ENCODE measurements around the gene SLC6A6.
A peak's percentile ranks its signal among the peaks of the same experiment; 100 is the strongest.

Gene SLC6A6

GRCh38 chr3:14433106-14433505 lies 30.7 kb downstream of the SLC6A6 start:
- peaks cover 27% of the 10 kb centered on the region for H3K79me2 ChIP-seq (ENCODE audit: control insufficient read depth, insufficient read depth, low read length)
- H3K79me1 ChIP-seq (ENCODE audit: low read length) = peaks cover 21% of the 10 kb centered on the region
- no peak overlapping the region for H3K56ac ChIP-seq (ENCODE audit: low read length)
- no peaks in the 10 kb centered on the region for H3K36me3 ChIP-seq (ENCODE audit: control insufficient read depth, insufficient read depth, low read length)
- no peak overlapping the region for H2BK120ac ChIP-seq (ENCODE audit: low read depth, low read length)
- no peak overlapping the region for H3K9ac ChIP-seq (ENCODE audit: low read length)
- H3K23ac ChIP-seq (ENCODE audit: low read length) = no peak overlapping the region
- H3K27me3 ChIP-seq (ENCODE audit: insufficient read depth, low read length, poor library complexity) = no peaks in the 10 kb centered on the region
- no peak overlapping the region for H3K4me2 ChIP-seq (ENCODE audit: low read length)
- no peak overlapping the region for H4K8ac ChIP-seq (ENCODE audit: low read depth, low read length)
- H3K4ac ChIP-seq (ENCODE audit: low read depth, low read length) = no peak overlapping the region
- H2AK5ac ChIP-seq (ENCODE audit: low read length) = no peak overlapping the region
- no peak overlapping the region for H3K18ac ChIP-seq (ENCODE audit: low read length)
- no peak overlapping the region for H2BK5ac ChIP-seq (ENCODE audit: low read length)
- H3K27ac ChIP-seq (ENCODE audit: low read depth, low read length) = no peak overlapping the region
- H2BK15ac ChIP-seq (replicated peaks; ENCODE audit: low read depth) = no peak overlapping the region
- H4K5ac ChIP-seq (ENCODE audit: low read length) = no peak overlapping the region
- no peak overlapping the region for H3K4me3 ChIP-seq (ENCODE audit: low read length)
- H3K4me1 ChIP-seq (ENCODE audit: control insufficient read depth, low read depth, low read length) = peaks cover 8% of the 10 kb centered on the region
- no CpG with 5 or more reads among the region's 8 CpGs for WGBS (ENCODE audit: extremely low coverage, insufficient coverage, low lambda C conversion rate)
- DNase-seq = no peak

GRCh38 chr3:14434126-14434497 lies 31.7 kb downstream of the SLC6A6 start:
- no peak overlapping the region for H3K4me2 ChIP-seq (ENCODE audit: low read length)
- H3K27me3 ChIP-seq (ENCODE audit: insufficient read depth, low read length, poor library complexity) = no peaks in the 10 kb centered on the region
- no peak overlapping the region for H2BK5ac ChIP-seq (ENCODE audit: low read length)
- H3K36me3 ChIP-seq (ENCODE audit: control insufficient read depth, insufficient read depth, low read length) = no peaks in the 10 kb centered on the region
- peaks cover 8% of the 10 kb centered on the region for H3K4me1 ChIP-seq (ENCODE audit: control insufficient read depth, low read depth, low read length)
- no peak overlapping the region for H3K4ac ChIP-seq (ENCODE audit: low read depth, low read length)
- no peak overlapping the region for H2BK15ac ChIP-seq (replicated peaks; ENCODE audit: low read depth)
- H4K8ac ChIP-seq (ENCODE audit: low read depth, low read length) = no peak overlapping the region
- no peak overlapping the region for H2AK5ac ChIP-seq (ENCODE audit: low read length)
- WGBS (ENCODE audit: extremely low coverage, insufficient coverage, low lambda C conversion rate) = no CpG with 5 or more reads among the region's 4 CpGs
- no peak overlapping the region for H4K5ac ChIP-seq (ENCODE audit: low read length)
- H3K56ac ChIP-seq (ENCODE audit: low read length) = no peak overlapping the region
- peaks cover 27% of the 10 kb centered on the region for H3K79me1 ChIP-seq (ENCODE audit: low read length)
- H2BK120ac ChIP-seq (ENCODE audit: low read depth, low read length) = no peak overlapping the region
- H3K9ac ChIP-seq (ENCODE audit: low read length) = no peak overlapping the region
- H3K79me2 ChIP-seq (ENCODE audit: control insufficient read depth, insufficient read depth, low read length) = peaks cover 33% of the 10 kb centered on the region
- no peak overlapping the region for H3K23ac ChIP-seq (ENCODE audit: low read length)
- H3K4me3 ChIP-seq (ENCODE audit: low read length) = no peak overlapping the region
- H3K27ac ChIP-seq (ENCODE audit: low read depth, low read length) = no peak overlapping the region
- no peak overlapping the region for H3K18ac ChIP-seq (ENCODE audit: low read length)
- DNase-seq = no peak

GRCh38 chr3:14434498-14435151 lies 32.2 kb downstream of the SLC6A6 start:
- H3K4me3 ChIP-seq (ENCODE audit: low read length) = no peak overlapping the region
- H3K23ac ChIP-seq (ENCODE audit: low read length) = no peak overlapping the region
- H3K4ac ChIP-seq (ENCODE audit: low read depth, low read length) = no peak overlapping the region
- peaks cover 8% of the 10 kb centered on the region for H3K4me1 ChIP-seq (ENCODE audit: control insufficient read depth, low read depth, low read length)
- H2BK15ac ChIP-seq (replicated peaks; ENCODE audit: low read depth) = no peak overlapping the region
- H3K79me1 ChIP-seq (ENCODE audit: low read length) = peaks cover 32% of the 10 kb centered on the region
- no CpG with 5 or more reads among the region's 12 CpGs for WGBS (ENCODE audit: extremely low coverage, insufficient coverage, low lambda C conversion rate)
- H3K27me3 ChIP-seq (ENCODE audit: insufficient read depth, low read length, poor library complexity) = no peaks in the 10 kb centered on the region
- no peak overlapping the region for H3K4me2 ChIP-seq (ENCODE audit: low read length)
- peaks cover 34% of the 10 kb centered on the region for H3K79me2 ChIP-seq (ENCODE audit: control insufficient read depth, insufficient read depth, low read length)
- H2AK5ac ChIP-seq (ENCODE audit: low read length) = no peak overlapping the region
- no peak for DNase-seq
- no peak overlapping the region for H3K27ac ChIP-seq (ENCODE audit: low read depth, low read length)
- no peak overlapping the region for H3K9ac ChIP-seq (ENCODE audit: low read length)
- no peaks in the 10 kb centered on the region for H3K36me3 ChIP-seq (ENCODE audit: control insufficient read depth, insufficient read depth, low read length)
- H4K5ac ChIP-seq (ENCODE audit: low read length) = no peak overlapping the region
- H3K56ac ChIP-seq (ENCODE audit: low read length) = no peak overlapping the region
- no peak overlapping the region for H2BK5ac ChIP-seq (ENCODE audit: low read length)
- H4K8ac ChIP-seq (ENCODE audit: low read depth, low read length) = no peak overlapping the region
- no peak overlapping the region for H2BK120ac ChIP-seq (ENCODE audit: low read depth, low read length)
- no peak overlapping the region for H3K18ac ChIP-seq (ENCODE audit: low read length)

GRCh38 chr3:14435175-14436014 lies 33.0 kb downstream of the SLC6A6 start:
- Histone ChIP-seq H3K36me3 (ENCODE audit: control insufficient read depth, insufficient read depth, low read length) (no peaks in the 10 kb centered on the region), H2BK120ac (ENCODE audit: low read depth, low read length) (no peak overlapping the region), H3K56ac (ENCODE audit: low read length) (no peak overlapping the region), H3K4me3 (ENCODE audit: low read length) (no peak overlapping the region), H2BK15ac (replicated peaks; ENCODE audit: low read depth) (no peak overlapping the region), H3K18ac (ENCODE audit: low read length) (no peak overlapping the region), H3K9ac (ENCODE audit: low read length) (no peak overlapping the region), H3K4me2 (ENCODE audit: low read length) (no peak overlapping the region), H3K79me2 (ENCODE audit: control insufficient read depth, insufficient read depth, low read length) (peaks cover 38% of the 10 kb centered on the region), H3K79me1 (ENCODE audit: low read length) (peaks cover 33% of the 10 kb centered on the region), H3K27ac (ENCODE audit: low read depth, low read length) (no peak overlapping the region), H3K27me3 (ENCODE audit: insufficient read depth, low read length, poor library complexity) (no peaks in the 10 kb centered on the region), H4K8ac (ENCODE audit: low read depth, low read length) (no peak overlapping the region), H2AK5ac (ENCODE audit: low read length) (no peak overlapping the region), H2BK5ac (ENCODE audit: low read length) (no peak overlapping the region), H3K4ac (ENCODE audit: low read depth, low read length) (no peak overlapping the region), H3K4me1 (ENCODE audit: control insufficient read depth, low read depth, low read length) (peaks cover 8% of the 10 kb centered on the region), H3K23ac (ENCODE audit: low read length) (no peak overlapping the region), H4K5ac (ENCODE audit: low read length) (no peak overlapping the region)
- DNase-seq = peak; percentile 50
- no CpG with 5 or more reads among the region's 18 CpGs for WGBS (ENCODE audit: extremely low coverage, insufficient coverage, low lambda C conversion rate)

GRCh38 chr3:14436954-14437281 lies 34.5 kb downstream of the SLC6A6 start:
- Histone ChIP-seq H4K8ac (ENCODE audit: low read depth, low read length) (no peak overlapping the region), H3K79me1 (ENCODE audit: low read length) (peaks cover 38% of the 10 kb centered on the region), H2BK120ac (ENCODE audit: low read depth, low read length) (no peak overlapping the region), H3K9ac (ENCODE audit: low read length) (no peak overlapping the region), H3K27me3 (ENCODE audit: insufficient read depth, low read length, poor library complexity) (no peaks in the 10 kb centered on the region), H3K23ac (ENCODE audit: low read length) (no peak overlapping the region), H4K5ac (ENCODE audit: low read length) (no peak overlapping the region), H3K56ac (ENCODE audit: low read length) (no peak overlapping the region), H2BK5ac (ENCODE audit: low read length) (no peak overlapping the region), H3K4me1 (ENCODE audit: control insufficient read depth, low read depth, low read length) (peaks cover 10% of the 10 kb centered on the region), H3K18ac (ENCODE audit: low read length) (no peak overlapping the region), H3K27ac (ENCODE audit: low read depth, low read length) (no peak overlapping the region), H2AK5ac (ENCODE audit: low read length) (no peak overlapping the region), H3K4ac (ENCODE audit: low read depth, low read length) (no peak overlapping the region), H2BK15ac (replicated peaks; ENCODE audit: low read depth) (no peak overlapping the region), H3K36me3 (ENCODE audit: control insufficient read depth, insufficient read depth, low read length) (no peaks in the 10 kb centered on the region), H3K4me2 (ENCODE audit: low read length) (no peak overlapping the region), H3K4me3 (ENCODE audit: low read length) (no peak overlapping the region), H3K79me2 (ENCODE audit: control insufficient read depth, insufficient read depth, low read length) (peaks cover 42% of the 10 kb centered on the region)
- DNase-seq = no peak
